HG02798 (cell line): Measurements from ENCODE around the gene KLF2.
A peak's percentile ranks its signal among the peaks of the same experiment; 100 is the strongest.

Experiments used
- ATAC-seq: cut with Tn5 transposase; IDR thresholded peaks from one replicate; pipeline ENCODE4 v1.9.1; 2021; ENCODE audit warnings: mild to moderate bottlenecking; ENCODE audit not compliant: unreplicated experiment, poor library complexity

Gene KLF2

DNA sequence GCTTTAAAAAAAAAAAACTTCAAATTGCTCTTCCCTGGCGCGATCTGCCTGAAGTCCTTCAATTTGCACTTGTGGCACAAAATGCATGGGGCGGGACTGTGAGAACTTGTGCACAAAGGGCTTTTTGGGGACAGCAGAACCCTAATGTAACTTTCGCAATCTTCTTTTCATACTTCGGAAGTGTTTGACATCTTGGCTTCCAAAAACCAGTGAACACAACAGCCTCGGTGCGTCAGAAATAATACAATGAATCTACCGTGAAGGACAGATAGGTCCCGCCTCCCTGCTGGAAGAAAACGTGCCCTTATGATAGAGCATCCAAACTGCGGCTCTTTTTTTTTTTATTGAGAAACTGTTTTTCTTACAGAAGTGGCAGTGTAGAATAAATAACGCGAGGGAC lies 36.6 kb downstream of the KLF2 start:
- ATAC-seq, result no peak

DNA sequence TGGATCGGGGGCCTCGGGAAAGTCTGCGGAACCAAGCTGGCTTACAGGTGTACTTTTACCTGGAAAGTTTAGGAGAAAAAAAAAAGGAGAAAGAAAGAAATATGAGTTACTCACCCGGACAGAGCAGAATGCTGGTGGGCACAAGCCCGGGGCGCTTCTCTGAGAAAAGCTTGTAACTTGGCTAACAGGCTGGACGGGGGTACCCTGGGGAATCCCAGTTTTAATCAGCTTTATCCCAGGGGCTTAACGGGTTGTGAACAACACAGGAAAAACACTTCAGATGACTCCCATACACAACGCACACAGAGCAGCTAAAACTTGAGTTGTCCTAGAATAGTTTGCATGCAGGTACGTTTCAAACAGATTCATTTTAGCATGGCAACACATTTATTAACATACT lies 37.3 kb downstream of the KLF2 start:
- ATAC-seq, result no peak

DNA sequence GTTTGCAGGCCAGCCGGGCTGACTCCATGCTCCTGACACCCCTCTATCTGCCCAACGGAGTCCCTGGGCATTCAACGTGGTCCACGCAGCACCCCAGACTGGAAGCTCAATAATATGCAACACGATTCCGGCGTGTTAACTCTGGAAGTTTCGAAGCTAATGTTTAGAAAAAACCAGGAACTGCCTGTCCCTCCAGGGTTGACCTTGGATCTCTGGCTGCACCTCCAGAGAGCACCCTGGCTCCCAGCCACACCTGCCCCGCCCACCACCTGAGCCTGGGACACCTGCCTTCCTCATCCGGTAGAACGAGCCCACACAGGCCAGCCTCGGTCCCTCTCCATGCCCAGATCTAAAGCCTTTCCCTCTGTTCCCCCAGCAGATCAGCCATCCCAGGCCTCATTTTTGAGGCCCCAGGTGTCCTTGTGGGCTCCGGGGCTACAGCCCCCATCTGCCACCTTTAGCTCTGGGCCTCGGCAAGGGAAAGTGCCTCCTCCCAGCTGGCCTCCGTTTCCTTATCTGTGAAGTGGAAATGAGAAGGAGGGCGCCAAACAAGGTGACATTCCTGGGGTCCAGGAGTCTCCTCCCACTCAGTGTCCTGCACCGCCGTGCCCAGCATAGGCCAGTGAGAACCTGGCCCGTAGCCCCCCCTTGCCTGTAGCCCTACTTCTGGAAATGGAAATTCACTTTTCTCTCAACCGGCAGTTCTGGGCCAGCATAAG lies 38.7 kb downstream of the KLF2 start:
- ATAC-seq, result no peak

DNA sequence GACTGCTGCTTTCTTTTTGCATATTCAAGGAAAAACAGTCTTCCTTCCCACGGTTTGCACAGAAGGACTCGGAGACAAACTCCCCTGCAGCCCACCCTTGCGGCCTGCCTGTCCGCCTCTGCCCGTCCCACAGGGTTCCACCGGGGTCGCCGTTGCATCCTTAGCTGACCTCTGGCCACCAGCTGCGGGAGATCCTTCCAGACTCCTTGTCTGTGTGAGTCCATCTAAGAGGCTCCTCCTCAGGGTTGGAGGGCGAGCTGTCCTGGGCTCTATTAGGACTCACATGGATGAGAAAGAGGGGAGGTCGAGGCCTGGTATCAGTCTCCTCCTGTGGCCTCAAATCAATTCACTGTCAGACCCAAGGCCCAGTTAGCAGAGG lies 39.2 kb downstream of the KLF2 start:
- ATAC-seq, result no peak

DNA sequence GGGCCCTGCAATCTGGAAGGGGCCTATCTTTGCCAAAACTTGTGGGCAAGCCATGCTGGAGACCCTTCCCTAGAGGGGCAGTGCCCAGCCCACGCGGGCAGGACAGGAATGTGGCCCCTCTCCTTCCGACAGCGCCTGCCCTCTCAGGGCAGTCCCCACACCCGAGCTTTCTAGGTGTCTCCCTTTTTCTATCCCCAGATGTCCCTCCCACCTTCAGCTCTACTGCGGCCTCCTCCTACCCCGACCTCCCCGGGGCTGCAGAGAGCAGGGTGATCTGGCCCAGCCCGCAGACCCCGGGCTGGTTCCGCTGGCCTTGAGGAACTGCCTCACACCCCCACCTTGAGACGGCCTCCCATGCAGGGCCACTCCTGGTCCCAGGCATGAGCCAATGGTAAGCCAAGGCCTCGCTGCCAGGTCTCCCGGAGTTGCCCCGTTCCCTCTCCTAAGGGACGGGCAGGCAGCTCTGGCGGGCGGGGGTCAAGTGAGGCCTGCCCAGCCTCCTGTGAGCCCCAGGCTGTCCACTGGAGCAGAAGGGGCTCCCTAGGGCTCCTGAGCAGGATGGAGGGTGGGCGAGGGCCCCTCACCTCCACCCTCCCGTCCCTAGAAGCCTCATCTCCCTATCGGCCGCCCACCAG lies 39.7 kb downstream of the KLF2 start:
- no peak for ATAC-seq

DNA sequence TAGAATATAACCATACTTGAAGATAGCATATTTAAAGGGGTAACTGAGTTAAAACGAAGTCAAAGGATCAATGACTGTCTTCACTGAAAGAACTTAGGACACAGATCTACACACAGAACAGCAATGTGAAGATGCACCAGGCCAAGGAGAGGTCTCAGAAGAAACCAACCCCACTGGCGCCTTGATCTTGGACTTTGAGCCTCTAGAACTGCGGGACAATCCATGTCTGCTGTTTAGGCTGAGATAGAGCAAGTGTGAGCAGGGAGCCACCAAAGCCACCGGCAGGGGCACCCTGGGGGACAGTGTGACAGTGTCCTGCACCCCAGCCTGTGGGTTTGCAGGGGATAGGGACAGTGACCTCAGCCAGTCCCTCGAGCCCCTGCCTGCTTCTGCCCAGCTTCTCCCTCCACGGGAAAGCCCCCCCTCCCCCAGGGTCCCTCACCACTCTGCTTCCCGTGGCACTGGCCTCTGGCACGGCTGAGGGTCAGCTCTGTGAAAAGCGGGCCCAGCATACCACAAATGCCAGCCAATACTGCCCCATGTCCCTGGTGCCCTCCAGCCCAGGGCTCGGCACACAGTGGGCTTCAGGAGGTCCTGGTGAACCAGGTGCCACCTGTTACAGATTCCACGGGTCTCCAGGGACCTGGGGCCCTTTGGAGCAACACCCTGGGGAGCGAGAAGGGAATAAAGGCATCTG lies 40.8 kb downstream of the KLF2 start:
- no peak for ATAC-seq

DNA sequence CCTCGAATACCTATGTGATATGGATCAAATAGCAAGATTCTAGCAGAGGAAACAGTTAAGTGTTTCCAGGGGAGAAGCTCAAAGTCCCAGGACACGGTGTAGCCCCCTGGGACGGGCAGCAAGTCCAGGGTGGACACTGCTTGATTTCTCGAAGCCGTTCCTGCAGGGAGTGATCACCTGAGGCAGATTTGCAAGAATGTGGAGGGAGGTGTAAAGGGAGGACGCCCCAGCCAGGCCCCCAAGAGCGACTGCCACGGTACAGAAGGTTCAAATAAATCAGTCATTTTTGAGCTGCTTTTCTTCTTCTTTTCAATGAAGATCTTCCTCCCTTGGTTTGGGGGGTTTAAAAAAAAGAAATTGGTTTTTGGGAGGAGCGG lies 41.4 kb downstream of the KLF2 start:
- no peak for ATAC-seq

DNA sequence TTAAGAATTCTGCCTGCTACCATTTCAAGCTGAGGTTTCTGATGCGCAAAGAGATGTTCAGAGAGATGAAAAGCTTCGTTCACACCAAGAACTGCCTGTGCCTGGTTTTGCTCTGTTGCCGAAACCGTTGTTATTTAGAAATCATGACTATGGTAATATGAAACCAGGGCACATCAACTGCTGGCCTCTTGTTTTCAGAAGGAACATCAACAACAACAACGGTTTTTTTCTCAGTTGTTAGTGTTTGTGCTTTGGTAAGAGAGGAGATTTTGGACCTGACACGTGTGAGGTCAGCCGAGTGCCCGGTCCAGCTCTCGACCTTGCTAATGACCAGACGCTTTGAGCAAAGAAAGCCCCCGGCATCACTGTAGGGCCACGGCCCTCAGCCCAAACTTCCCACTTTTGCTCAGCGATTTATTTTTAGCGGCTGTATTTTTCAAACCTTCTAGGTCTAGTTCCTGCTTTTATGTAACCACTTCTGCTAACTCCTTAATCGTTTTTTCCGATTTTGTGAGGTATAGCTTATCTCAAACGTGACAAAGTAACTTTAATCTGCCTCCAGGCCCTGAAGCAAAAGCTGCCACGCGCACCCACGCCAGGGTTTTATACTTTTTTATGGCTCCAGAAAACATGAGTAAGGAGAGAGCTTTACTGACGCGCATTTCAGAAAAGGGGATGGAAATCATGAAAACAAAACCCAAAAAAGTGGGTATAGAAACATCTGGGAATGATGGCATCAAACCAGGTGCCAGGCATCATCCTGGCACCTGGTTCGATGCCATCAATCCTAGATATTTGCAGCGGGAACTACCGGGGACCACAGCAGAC lies 42.0 kb downstream of the KLF2 start:
- peak; percentile 58 for ATAC-seq

DNA sequence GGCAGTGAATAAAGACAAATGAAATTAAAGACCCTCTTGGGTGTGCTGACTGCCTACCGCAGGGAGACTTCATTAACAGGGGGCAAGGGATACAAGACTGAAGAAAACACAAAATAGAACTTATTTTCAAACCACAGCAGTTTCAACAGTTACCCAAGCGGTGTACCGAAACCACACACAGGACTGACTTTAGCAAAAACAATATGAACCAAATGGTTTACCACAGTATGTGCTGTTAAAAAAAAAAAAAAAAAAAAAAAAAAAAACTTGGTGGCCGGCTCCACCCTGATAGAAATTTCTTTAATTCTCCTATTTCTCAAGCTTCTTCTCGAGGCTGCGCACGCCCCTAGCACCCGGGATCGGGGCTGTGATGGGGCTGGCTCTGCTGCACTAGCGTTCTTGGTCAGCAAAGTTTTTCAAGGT lies 42.6 kb downstream of the KLF2 start:
- ATAC-seq, result peak; percentile 39

DNA sequence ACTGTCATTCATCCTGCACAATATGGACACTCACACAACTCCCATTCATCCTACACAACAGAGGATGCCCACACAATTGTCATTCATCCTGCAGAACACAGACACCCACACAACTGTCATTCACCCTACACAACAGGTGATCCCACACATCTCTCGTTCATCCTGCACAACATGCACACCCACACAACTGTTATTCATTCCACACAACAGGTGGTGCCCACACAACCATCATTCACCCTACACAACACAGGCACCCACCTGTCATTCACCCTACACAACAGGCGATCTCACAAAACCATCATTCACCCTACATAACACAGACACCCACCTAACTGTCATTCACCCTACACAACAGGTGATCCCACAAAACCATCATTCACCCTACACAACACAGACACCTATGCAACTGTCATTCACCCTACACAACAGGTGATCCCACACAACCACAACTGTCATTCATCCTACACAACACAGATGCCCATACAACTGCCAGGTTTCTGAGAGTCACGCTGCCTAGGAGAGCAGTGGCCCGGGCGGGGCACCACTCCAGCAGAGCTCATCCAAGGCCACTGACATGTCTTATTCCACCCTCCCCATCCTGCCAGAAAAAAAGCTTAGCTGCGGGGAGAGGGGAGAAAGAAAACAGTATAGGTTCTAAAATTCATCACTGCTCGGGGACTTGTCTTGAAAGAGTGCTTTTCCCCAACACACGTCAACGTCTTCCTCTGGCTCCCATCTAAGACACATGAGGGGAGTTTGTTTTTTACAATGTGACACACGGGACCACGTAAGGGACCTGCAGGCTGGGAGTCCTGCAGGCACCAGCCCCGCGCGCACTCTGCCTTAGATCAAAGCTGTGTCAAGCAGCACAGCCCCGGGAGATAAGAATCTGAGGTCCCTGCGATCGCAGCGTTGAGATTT lies 44.0 kb downstream of the KLF2 start:
- ATAC-seq, result no peak

DNA sequence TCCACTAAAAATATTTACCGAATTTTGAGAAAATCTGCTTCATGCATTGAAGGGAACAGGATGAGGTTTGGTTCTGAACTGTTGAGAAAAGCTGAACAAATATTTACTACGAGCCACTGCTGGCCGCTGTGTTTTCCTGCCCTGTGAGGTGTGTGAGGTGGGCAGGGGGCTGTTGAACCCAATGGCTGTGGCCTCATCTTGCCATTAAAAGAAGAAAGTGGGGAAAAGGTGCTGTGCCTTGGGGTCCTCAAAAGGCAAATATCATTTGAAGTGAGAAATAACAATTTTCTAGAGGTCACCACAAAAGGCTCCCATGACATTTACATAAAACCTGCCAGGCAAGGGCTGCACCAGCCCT lies 44.7 kb downstream of the KLF2 start:
- no peak for ATAC-seq

DNA sequence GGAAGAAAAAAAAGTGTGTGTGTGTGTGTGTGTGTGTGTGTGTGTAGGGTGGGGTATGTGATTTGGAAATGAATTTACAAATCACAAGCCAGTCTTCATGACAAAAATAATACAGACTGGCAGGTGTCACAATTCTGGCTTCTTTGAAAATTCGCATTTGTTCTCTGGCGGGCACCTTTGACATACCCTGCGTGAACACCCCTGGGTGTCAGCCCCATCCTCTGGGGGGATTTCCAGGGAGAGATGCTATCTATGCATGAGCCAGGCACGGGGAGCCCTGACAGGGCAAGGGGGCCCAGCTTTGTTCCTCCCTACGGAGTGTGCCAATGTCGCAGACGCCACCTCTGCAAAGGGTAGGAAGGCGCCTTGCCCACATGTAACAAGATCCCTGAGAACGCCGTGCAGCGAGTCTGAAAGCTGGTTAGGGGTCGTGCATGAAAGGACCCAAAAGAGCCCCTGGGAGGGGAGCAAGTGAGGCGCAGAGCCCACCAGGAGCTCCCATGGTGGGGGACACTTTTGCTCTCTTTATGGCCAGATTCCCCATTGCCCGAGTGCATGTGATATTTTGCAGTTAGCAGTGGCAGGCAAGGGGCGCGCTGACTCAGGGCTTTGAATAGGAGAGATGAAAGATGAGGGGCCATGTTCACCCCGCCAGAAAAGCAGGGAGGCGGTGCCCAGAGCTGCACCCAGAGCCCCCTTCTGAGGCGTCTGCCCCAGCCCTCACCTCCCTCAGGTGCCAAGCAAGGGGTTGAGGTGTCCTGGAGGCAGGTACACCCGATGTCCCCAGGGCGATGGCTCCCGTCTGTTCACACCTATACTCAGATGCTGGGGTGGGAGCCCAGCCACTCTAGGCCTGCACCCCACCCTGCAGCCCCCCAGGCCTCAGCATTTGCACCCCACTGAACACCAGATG lies 45.3 kb downstream of the KLF2 start:
- ATAC-seq, result no peak

DNA sequence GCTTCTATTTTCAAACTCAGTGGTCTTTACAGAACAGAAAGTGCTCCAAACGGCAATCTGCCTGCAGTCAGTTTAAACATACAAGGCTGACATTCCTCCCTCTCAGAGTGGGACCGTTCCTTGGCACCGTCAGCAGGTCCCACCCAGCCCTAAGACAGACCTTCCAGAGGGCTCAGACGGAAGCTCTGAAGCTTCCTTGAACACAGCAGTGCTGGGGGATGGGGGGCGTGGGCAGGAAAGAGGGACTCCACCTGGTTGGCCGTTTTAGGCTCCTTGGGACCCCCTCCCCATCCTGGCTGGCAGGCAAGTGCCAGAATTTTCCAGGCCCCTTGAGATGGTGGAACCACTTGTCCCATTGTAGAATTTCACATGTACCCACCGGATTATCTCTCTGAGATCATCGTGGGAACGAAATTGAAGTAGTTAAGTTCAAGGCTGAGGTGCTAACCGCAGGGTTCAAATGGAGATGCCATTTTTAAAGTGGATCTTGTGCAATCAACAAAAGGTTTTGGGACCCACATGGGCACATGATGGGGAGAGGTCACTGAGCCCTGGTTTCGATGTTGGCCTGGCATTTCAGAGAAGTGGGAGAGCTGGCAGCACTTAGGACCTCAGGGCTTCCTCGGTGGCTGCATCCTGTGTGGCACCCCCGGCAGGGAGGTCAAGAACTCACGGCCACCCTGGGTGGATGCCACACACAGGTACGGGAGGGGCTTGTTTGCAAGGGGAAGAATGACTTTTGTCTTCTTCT lies 46.2 kb downstream of the KLF2 start:
- ATAC-seq, result no peak

DNA sequence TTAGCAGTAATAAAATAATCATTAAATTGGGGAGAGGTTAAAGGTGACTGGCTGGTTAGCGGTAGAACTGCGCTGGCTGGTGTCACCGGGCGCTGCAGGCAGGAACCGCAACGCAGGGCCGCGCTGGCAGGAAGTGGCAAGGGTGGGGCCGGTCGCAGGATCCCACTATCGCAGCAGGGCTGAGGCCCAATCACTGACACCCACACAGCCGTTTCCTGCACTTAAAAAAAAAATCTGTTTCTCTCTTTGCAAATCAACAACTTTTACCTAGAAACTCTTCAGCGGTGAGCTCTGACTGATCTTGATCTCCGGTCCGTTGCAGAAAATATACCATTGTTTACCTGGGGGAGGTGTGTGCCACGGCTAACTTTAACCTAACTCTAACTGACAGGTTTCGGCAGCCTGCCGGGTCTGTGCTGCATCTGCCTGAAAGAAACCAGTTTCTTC lies 46.9 kb downstream of the KLF2 start:
- peak; percentile 75 for ATAC-seq

DNA sequence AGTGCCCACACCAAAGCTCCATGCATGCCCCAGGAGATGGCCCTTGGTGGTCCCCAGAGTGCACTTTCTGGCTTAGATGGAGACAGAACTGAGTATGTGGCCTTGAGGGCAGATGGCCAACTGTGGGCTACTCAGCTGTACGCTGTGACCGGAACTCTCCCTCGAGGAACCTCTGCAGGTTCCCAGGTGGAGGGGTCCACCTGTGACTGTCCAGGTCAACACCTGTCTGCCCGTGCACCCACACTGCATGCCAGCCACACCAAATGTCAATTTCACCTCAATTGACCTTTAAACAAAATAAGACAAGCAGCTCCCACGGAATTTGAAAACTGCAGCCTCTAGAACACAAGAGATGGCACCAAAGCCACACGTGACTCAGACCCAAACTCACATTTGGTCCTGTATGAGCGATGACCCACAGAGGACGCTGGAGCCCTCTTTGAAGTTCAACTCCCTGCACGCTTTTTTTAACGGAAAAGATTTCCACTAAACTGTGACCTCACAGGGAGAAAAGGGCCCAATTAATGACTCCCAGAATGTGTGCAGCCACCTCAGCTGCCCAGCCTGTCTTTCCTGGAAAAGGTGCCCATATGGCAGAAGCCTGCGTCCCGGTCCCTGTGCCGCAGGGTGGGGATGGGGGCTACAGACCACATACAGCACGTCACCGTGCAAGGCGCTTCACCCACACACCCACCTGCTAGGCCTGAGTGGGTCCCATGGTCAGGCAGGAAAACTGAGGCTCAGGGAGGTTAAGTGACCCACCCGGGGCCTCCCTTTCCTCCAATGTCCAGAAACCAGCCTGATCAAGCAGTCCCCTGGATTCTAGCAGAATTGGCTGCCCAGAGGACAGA lies 47.7 kb downstream of the KLF2 start:
- ATAC-seq, result peak; percentile 11

DNA sequence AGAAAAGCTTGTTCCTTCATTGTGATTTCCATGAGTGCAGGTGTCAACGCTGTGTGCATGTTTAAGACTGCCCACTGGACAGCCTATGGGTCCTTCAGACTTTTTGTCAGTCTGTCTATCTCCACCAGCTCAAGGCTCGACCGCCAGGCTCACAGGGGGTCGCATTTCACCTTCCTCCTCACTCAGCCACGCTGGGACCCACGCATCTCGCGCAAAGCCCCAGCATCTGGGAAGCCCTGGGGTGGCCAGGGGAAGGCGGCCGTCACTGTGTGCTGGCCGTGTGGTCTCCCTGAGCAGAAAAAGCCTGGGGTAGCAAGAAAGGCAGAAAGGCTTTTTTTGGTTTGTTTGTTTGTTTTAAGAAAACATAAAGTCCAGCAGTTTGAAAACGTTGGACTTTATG lies 48.5 kb downstream of the KLF2 start:
- no peak for ATAC-seq

DNA sequence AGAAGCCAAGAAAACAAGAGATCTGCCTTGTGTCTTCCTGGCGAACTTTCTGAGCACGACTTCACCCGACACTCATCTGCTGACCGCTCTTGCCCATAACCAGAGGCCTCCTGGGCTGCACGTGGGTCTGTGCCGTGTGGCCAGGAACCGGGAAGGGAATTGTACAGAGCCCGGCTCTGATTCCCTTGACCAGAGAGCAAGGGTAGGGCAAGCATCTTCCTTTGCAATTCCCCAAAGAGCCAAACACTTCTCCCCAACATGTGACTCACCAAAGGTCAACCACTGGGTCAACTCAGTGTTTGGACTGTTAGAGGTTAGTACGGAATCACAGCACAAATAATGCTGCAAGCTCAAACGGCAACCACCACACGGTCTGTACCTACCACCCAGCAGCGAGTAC lies 48.9 kb downstream of the KLF2 start:
- no peak for ATAC-seq
